Measurements from ENCODE around the gene DIPK1A.

DIPK1A gene

GRCh38 chr1:92970990-92971689 is 9.9 kb upstream of the DIPK1A start:
- Histone ChIP-seq H3K9me3 (ENCODE audit: severe bottlenecking) (no peaks in the 10 kb centered on the region), H3K36me3 (no peaks in the 10 kb centered on the region), H3K27ac (no peak overlapping the region), H3K4me3 (ENCODE audit: low read depth, low read length) (no peak overlapping the region), H3K27me3 (ENCODE audit: insufficient read depth, low read depth, severe bottlenecking) (no peaks in the 10 kb centered on the region)
- no peak for DNase-seq
- no peak for TF ChIP-seq CTCF (IDR thresholded peaks at IDR 0.05; ENCODE audit: low read depth, low read length)

- DNase-seq = no peak
- H3K36me3 ChIP-seq = no peaks in the 10 kb centered on the region
- H3K27ac ChIP-seq = no peak overlapping the region
- H3K27me3 ChIP-seq (ENCODE audit: insufficient read depth, low read depth, severe bottlenecking) = no peaks in the 10 kb centered on the region
- H3K4me3 ChIP-seq (ENCODE audit: low read depth, low read length) = no peak overlapping the region
- TF ChIP-seq CTCF (IDR thresholded peaks at IDR 0.05; ENCODE audit: low read depth, low read length) = no peak
- H3K9me3 ChIP-seq (ENCODE audit: severe bottlenecking) = no peaks in the 10 kb centered on the region
Observed at GRCh38 chr1:92969517-92969916, 8.3 kb upstream of the DIPK1A start.

GRCh38 chr1:92968138-92969032 is 7.1 kb upstream of the DIPK1A start:
- Histone ChIP-seq H3K27me3 (ENCODE audit: insufficient read depth, low read depth, severe bottlenecking) (no peaks in the 10 kb centered on the region), H3K9me3 (ENCODE audit: severe bottlenecking) (no peaks in the 10 kb centered on the region), H3K36me3 (no peaks in the 10 kb centered on the region), H3K4me3 (ENCODE audit: low read depth, low read length) (no peak overlapping the region), H3K27ac (no peak overlapping the region)
- no peak for DNase-seq
- peak; percentile 46 for TF ChIP-seq CTCF (IDR thresholded peaks at IDR 0.05; ENCODE audit: low read depth, low read length)

- no peak for DNase-seq
- H3K27me3 ChIP-seq (ENCODE audit: insufficient read depth, low read depth, severe bottlenecking) = no peaks in the 10 kb centered on the region
- H3K36me3 ChIP-seq = peaks cover 3% of the 10 kb centered on the region; the same call in 1 of the 2 replicates
- no peak for TF ChIP-seq CTCF (IDR thresholded peaks at IDR 0.05; ENCODE audit: low read depth, low read length)
- no peak overlapping the region for H3K27ac ChIP-seq
- no peak overlapping the region for H3K4me3 ChIP-seq (ENCODE audit: low read depth, low read length)
- H3K9me3 ChIP-seq (ENCODE audit: severe bottlenecking) = no peaks in the 10 kb centered on the region
Observed at GRCh38 chr1:92964998-92965397, 3.7 kb upstream of the DIPK1A start.

GRCh38 chr1:92964316-92964715 is 3.1 kb upstream of the DIPK1A start:
- Histone ChIP-seq H3K4me3 (ENCODE audit: low read depth, low read length) (no peak overlapping the region), H3K36me3 (peaks cover 3% of the 10 kb centered on the region; the same call in 1 of the 2 replicates), H3K9me3 (ENCODE audit: severe bottlenecking) (no peaks in the 10 kb centered on the region), H3K27me3 (ENCODE audit: insufficient read depth, low read depth, severe bottlenecking) (no peaks in the 10 kb centered on the region), H3K27ac (no peak overlapping the region)
- no peak for TF ChIP-seq CTCF (IDR thresholded peaks at IDR 0.05; ENCODE audit: low read depth, low read length)
- DNase-seq = no peak
